Renal cortical epithelial cell (primary cell): Measurements from ENCODE around the gene MPC1L. TPM values are rescaled to one million over a fixed set of nuclear protein-coding genes. Genes with fewer than 3 reads are reported as not detected.
"Not testable (repeated sequence)": the region's sequence is repeated elsewhere in the genome, so short reads cannot be mapped to it uniquely, and the experiment has no call there.

Source experiments
- DNase-seq: peaks from one replicate; pipeline ENCODE4 v3.0.0-alpha.2; 2011; ENCODE audit warnings: low read depth
- total RNA-seq: library from RNA; depleted of rRNA; stranded (reverse); fragments of >200 nt; gene quantifications from 2 replicates; pipeline ENCODE4 v1.2.3, GENCODE V29; 2014

MPC1L gene
- not detected in 2 replicates for total RNA-seq

DNA sequence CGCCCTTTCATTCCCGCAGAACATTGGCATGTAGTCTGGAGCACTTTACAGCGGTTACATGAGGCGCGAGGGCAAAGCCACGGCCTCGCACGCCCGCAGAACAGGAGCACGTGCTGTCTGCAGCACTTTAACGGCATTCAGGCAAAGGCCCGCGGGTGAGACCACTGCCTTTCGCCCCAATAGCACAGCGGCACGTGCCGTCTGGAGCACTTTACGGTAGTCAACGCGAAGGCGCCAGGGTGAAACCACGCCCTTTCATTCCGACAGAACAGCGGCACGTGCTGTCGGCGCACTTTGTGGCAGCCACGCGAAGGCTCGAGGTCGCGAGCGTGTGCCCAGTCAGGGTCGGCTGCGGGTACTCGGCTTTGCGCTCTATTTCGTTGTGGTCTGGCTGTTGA lies at the start of gene MPC1L:
TSS of gene MPC1L (plus strand) at position 290 of the 398 bp plus-strand sequence. CDS start 138 bp downstream, outside the sequence.
- no peak for DNase-seq

DNA sequence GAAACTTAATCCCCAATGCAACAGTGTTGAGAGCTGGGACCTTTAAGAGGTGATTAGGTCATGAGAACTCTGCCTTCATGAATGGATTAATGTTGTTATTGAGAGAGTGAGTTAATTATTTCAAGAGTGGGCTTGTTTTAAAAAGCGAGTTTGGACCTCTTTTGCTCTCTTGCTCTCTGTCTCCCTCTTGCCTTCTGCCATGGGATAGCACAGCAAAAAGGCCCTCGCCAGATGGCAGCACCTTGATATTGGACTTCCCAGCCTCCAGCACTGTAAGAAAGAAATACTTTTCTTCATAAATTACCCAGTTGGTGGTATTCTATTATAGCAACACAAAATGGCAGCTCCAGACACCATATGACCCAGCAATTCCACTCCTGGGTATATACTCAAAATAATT lies 49.5 kb upstream of the MPC1L start:
- DNase-seq, result peak; percentile 41

DNA sequence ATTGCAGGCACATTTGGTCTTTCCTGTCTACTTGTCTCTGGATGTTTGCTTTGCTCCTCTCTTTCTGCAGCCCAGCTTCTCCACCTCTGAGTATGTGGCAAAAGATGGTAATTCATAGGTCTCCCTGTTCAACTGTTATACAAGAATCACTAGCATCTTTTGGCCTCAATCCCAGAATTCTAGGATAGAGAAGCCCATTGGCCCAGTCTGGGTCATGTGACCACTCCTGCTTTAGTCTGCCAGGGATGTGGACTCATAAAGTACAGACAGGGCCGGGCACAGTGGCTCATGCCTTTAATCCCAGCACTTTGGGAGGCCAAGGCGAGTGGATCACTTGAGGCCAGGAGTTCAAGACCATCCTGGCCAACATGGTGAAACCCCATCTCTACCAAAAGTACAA lies 47.8 kb upstream of the MPC1L start:
- DNase-seq, result peak; percentile 13

DNA sequence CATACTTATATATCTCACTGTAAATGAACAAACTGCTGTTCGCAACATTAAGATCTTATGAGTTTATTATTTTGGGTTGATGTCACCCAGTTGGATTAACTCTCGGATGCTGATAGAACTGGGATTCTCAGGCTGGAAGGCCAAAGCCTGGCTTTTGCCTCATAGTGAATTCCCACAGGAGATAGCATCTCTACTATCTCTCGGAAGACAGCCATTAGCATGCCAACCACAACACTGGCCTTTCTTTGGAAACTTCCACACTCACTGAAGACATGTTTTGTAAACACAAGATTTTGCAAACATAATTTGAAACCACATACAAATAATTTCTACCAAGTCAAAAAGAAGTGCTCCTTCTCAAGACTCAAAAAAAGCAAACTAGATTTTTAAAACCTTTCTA lies 46.9 kb upstream of the MPC1L start:
- DNase-seq, result no peak

DNA sequence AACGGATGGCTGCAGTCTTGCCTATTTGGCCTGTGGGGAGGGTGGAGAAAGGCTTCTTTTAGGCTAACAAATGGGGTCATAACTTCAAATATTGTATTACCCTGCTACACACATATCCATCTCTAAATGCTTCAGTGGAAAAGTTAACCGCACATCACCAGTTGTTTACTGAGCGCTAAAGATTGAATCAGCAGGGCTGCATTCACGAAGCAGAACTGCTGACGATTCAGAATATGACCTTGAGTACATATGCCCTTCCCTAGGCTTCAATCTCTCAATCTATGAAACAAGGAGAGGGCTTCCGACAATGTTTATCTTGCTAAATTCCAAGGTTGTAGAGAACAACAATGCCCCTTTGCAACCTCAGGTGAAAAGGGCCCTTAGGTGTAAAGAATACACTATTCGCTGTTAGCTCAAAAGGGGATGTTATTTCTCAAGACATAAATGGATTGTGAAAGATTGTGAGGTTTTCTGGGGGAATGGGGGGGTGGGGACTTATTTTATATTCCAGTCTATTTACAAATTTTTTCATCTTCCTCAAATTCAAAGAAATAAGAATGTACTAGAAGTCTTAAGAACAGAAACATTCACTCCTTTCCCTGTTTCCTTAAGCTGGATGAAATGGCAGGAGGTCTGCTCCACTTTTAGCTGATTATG lies 45.1 kb upstream of the MPC1L start:
- DNase-seq, result no peak

DNA sequence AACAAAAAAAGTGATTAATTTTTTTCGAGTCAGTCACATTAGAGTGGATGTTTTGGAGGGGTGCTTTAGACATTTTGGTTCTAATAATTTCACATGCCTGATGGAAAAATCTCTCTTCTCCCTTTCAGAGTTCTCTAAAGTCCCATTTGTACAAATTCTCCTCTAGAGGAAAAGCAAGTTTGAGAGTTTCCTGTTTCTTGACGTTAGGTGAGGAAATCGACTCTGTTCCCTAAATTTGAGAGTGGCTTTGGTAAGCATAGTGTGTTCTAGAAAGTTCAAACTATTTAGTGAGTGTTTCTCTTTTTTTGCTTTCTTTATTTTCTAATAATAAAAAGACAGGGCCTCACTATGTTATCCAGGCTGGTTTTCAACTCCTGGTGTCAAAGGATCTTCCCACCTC lies 44.1 kb upstream of the MPC1L start:
- no peak for DNase-seq

DNA sequence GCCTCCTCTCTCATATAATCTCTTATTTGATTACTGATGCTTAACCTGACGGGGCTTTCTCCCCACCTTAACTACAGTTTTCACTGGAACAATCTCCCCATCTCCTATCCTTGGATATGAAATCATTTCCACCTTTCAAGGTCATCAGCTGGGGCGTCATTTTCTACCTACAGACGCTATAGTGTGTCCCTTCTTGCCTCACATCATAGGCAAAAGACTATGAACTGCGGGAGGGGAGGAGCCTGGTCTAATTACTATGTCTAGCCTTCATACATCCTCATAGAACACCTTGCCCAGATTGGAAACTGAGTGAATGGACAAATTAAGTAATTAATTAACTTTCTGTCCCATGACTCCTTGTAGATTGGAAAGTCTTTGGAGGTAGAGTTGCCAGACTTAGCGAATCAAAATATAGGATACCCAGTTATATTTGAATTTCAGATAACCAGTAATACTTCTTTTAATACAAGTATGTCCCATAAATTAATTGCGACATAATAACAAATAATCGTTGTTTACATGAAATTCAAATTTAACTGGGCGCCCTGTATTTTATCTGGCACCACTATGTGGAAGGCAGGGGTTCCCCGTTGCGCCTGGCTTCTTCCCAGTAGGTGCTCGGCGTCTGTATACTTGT lies 43.2 kb upstream of the MPC1L start:
- no peak for DNase-seq

DNA sequence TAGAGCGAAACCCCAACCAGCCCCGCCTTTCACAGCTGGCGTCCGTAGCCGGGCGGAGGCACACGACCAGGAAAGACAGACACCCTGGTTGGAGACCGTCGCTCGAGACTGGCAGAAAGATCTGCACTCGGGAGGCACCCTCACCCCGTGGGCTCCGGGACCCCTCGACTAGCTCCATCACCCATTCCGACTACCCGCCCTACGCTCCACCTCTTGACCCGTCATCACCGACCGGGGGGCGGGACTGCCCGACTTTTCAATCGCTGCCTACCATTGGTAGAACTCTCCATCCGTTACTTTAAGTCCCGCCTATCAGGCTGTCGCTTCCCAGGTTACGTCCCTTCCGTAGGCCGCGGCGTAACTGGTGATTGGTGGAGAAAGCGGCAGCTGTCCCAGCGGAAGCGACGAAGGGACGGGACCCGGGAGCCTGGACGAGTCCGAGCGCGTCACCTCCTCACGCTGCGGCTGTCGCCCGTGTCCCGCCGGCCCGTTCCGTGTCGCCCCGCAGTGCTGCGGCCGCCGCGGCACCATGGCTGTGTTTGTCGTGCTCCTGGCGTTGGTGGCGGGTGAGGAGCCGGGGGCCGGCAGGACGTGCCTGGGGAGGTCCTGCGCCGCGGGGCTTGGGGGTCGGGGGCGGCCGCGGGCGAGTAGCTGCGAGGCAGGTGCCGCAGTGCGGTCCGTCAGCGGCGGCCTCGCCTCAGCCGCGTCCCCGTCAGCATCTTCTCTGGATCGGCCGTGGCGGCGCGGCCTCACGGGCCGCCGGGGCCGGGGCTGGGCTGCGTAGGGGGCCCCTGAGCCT lies 42.5 kb upstream of the MPC1L start, which contains the start of gene ATP6AP2:
TSS of gene ATP6AP2 (plus strand) at position 434 of the 799 bp plus-strand sequence. CDS start at position 530, 96 bp downstream.
- peak; percentile 89 for DNase-seq

DNA sequence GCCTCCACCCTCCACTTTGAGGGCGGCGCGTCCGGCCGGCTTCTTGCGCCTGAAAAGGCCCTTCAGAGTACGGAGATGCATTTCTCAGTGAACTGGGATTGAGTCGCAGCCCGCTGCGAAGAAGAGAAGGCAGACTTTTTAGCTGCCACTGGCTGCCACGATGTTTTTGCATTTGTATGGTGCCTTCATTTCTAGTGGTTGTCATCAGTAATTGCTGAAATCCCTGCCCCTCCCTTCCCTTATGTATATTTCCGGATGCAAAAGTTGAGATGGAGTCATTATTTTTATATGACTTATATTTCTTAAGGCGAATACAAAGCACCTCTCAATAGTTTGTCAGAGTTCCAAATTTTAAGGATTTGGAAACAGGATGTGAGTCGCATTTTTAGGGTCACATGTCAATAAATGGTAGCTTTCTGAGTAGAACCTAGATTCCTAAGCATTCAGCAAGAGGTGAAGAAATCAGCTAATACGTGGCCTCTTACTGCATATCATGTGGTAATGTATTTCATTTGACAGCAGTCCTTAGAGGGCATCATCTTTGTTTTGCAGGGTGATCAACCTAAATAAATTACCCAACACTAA lies 41.8 kb upstream of the MPC1L start:
- peak; percentile 6 for DNase-seq

DNA sequence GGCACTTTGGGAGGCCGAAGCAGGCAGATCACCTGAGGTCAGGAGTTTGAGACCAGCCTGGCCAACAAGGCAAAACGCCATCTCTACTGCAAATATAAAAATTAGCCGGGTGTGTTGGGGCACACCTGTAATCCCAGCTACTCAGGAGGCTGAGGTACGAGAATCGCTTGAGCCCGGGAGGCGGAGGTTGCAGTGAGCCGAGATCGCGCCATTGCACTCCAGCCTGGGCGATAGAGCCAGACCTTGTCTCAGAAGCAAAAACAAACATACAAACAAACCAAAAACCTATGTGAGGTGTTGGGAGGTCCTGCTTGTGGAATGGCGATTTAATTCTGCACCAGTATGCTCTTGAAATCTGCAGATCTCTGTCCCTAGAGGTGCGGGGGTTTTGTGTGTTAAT lies 41.0 kb upstream of the MPC1L start:
- DNase-seq, result not testable (repeated sequence)

DNA sequence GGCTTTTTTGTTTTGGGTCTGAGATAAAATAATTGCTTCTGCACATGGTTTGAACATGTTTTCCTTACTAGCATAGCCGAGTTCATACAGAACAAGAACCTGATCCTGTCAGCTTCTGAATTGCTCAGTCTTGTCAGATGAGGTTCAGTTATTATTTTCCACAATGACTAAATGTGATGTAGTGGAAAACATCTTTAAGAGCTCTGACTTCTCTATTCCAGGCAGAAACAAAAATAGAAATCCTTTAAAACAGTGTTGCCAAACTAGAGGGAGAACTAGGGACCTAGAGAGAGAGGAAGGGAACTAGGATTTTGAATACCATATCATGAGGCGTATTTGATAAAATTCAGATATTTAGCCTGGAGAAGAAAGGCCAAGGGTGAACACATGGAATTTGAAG lies 40.4 kb upstream of the MPC1L start:
- DNase-seq, result no peak

DNA sequence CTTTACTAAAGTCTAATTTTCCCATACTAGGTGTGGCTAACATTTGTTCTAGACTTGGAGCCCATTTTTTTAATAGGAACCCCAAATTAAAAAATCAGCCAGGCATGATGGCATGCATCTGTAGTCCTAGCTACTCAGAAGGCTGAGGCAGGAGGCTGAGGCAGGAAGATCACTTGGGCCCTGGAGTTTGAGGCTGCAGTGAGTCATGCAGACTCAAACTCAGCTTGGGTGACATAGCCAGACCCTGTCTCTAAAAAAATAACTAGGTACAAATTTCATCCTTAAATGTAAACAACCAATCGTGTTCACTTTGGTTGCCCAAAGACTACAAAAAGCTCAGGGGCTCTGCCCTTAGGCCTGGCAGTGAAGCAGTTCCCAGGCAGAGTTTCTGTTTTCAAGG lies 35.6 kb upstream of the MPC1L start:
- not testable (repeated sequence) for DNase-seq

DNA sequence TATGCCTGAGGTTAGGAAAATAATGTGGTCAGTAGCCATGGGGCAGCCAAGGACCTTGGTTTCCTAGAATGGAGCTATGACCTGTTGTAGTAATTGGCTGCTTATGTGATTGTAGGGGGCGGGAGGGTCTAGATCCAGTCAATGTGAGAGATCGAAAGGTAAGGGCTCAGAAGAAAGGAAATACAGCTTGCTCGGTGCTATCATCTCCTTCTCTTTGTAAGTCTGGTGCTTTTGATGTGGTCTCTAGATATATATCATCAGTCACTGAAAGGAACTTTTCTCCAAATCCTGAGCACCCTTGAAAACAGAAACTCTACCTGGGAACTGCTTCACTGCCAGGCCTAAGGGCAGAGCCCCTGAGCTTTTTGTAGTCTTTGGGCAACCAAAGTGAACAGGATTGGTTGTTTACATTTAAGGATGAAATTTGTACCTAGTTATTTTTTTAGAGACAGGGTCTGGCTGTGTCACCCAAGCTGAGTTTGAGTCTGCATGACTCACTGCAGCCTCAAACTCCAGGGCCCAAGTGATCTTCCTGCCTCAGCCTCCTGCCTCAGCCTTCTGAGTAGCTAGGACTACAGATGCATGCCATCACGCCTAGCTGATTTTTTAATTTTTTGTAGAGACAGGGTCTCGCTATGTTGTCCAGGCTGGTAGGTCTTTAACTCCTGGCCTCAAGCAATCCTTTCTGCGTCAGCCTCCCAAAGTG lies 33.5 kb upstream of the MPC1L start:
- not testable (repeated sequence) for DNase-seq

DNA sequence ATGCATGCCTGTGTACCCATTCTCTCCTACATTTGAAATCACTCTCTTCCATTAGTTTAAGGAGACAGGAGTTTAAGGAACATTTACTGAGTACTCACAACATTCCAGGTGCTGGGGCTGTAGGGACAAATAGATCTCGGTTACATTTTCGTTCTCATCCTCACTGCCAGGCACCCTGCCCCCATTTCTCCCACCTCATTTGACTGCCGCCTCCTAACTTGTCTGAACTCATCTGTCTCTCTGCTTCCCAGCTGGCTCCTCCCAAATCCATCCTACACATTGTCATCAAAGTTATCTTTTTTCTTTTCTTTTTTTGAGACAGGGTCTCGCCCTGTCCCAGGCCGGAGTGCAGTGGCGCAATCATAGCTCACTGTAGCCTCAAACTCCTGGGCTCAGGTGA lies 19.8 kb upstream of the MPC1L start:
- DNase-seq, result no peak

DNA sequence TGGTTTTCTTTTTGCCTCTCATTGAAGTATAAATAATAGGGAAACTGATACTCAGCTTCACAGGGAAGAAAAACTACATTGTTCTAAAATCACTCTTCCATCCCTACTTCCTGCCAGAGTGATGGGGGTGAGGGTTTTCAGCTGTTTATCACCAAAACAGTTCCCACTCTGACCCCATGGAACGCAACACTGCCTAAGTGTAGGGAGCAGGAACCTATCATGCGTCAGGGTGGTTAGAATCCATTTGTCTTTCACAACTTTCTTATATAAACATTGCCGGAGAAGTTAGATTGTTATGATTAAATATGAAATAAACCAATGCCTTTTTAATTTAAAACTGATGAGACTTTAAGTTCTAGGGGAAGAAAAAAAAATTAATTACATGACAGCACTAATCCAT lies 15.8 kb upstream of the MPC1L start:
- DNase-seq, result no peak

DNA sequence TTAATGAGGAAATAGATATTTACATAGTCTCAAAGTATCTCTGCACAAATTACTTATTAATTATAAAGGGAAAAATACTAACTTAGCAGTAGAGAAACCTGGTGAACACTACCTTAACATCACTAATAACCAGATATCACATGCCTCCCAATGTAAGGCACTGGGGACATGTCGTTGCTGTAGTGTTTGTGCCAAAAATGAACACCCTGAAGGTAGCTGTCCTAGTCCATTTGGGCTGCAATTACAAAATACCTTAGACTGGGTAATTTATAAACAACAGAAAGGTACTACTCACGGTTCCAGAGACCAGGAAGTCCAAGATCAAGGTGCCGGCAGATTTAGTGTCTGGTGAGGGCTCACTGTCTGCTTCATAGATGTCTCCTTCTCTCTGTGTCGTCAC lies 10.7 kb upstream of the MPC1L start:
- DNase-seq, result no peak

DNA sequence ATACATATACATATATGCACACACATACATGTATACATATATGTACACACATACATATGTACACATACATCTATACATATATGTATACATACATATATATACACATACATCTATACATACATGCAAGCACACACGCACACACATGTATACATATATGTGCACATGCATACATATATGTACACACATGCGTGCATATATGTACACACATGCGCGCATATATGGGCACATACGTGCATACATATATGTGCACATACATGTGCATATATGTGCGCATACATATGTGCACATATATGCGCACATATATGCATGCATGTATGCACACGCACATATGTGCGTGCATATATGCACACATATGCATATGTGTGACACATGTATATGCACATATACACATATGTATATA lies 7.3 kb upstream of the MPC1L start:
- DNase-seq, result no peak

DNA sequence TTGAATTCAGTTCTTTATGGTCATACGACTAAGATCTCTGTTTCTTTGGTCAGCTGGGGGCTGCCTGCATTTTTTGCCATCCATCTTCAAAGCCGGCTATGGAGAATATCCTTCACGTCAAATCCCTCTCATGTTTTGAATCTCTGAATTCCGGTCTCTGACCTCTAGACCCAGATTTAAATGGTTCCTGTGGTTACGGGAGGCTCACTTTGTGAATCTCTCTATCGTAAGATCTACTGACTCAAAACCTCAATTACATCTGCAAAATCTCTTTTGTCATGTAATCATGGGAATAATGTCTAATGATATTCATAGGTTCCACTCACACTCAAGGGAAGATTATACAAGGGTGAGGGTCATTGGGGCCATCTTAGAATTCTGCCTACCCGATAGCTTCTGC lies 5.7 kb upstream of the MPC1L start:
- DNase-seq, result no peak

DNA sequence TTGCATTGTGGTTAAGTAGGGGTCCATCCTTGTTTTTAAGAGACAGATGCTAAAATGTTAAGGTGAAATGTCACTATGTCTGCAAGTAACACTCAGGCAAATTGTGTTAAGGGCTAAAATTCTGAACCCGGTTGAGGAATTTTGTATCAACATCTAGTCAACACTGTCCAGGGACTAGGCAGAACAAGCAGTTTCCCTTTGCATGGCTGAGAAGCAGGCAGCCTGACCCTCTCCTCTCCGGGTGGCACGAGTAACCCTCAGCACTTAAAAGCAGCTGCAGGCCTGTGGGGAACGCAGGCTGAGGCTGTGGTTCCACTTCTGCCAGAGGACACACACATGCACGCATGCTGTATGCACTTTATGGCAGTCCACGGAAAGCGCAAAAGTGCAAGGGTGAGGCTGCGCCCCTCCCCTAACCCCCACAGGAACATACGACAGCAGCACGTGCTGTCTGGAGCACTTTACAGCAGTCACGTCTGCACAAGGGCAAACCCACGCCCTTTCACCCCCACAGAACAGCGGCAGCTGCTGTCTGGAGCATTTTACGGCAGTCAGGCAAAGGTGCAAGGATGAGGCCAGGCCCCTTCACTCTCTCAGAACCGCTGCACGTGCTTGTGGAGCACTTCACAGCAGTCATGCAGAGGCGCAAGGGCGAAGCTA lies 619 bp upstream of the MPC1L start:
- DNase-seq, result no peak

DNA sequence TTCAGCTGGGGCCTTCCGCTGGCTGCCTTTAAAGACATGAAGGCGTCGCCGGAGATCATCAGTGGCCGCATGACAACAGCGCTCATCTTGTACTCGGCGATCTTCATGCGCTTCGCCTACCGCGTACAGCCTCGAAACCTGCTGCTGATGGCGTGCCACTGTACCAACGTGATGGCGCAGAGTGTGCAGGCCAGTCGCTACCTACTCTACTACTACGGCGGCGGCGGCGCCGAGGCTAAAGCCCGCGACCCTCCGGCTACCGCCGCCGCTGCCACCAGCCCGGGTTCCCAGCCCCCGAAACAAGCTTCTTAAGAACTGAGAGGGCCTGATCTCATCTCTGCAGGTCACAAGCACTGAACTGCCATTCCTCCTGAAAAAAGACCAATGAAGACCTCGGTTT lies 437 bp downstream of the MPC1L start:
- no peak for DNase-seq

DNA sequence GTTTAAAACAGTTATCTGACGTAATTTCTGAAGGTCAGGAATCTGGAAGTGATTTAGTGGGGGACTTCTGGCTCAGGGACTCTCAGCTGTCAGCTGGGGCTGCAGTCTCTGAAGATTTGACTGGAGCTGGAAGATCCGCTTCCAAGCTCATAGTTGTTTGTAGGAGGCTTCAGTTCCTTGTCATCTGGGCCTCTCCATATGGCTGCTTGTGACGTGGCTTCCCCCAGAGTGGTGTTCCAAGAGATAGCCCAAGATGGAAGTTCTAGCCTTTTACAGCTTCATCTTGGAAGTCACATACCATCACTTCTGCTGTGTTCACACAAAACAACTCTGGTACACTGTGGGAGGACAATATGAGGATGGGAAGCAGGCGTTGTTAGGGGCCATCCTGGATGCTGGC lies 2.1 kb downstream of the MPC1L start:
- DNase-seq, result no peak
